ENCODE results near the gene EID2. TPM values are rescaled to one million over a fixed set of nuclear protein-coding genes. Genes with fewer than 3 reads are reported as not detected.
A peak's percentile ranks its signal among the peaks of the same experiment; 100 is the strongest.

EID2 gene
- total RNA-seq, 1 experiment from 2014 or later = 17.5 TPM

GRCh38 chr19:39582442-39582841 is 42.5 kb upstream of the EID2 start:
- no TSS peak for BruUV-seq (replicated peaks)
- intact Hi-C loops (cut with micrococcal nuclease; ENCODE audit: unreplicated experiment) = no loop called here
- no peak for TF ChIP-seq CTCF (IDR thresholded peaks at IDR 0.05; ENCODE audit: unreplicated experiment)
- no peak overlapping the region for H3K4me3 Mint-ChIP-seq (ENCODE audit: low read depth, unreplicated experiment)
- CTCF ChIA-PET = no interaction called here
- DNase-seq = no peak
- H3K36me3 Mint-ChIP-seq (ENCODE audit: insufficient read depth, unreplicated experiment) = no peaks in the 10 kb centered on the region
- peaks cover 6% of the 10 kb centered on the region for H3K9me3 Mint-ChIP-seq (ENCODE audit: low read depth, unreplicated experiment)
- no peak overlapping the region for H3K27ac Mint-ChIP-seq (ENCODE audit: unreplicated experiment)
- peaks cover 4% of the 10 kb centered on the region for H3K27me3 Mint-ChIP-seq (ENCODE audit: unreplicated experiment)
- H3K4me1 Mint-ChIP-seq (ENCODE audit: low read depth, unreplicated experiment) = peaks cover 4% of the 10 kb centered on the region

GRCh38 chr19:39568604-39569003 is 28.6 kb upstream of the EID2 start:
- no TSS peak for BruUV-seq (replicated peaks)
- Mint-ChIP-seq H3K4me1 (ENCODE audit: low read depth, unreplicated experiment) (peaks cover 11% of the 10 kb centered on the region), H3K27ac (ENCODE audit: unreplicated experiment) (peak overlapping the region; percentile 66), H3K9me3 (ENCODE audit: low read depth, unreplicated experiment) (peaks cover 5% of the 10 kb centered on the region), H3K27me3 (ENCODE audit: unreplicated experiment) (peaks cover 36% of the 10 kb centered on the region), H3K36me3 (ENCODE audit: insufficient read depth, unreplicated experiment) (no peaks in the 10 kb centered on the region), H3K4me3 (ENCODE audit: low read depth, unreplicated experiment) (no peak overlapping the region)
- TF ChIP-seq CTCF (IDR thresholded peaks at IDR 0.05; ENCODE audit: unreplicated experiment) = no peak
- DNase-seq = peak; percentile 25
- intact Hi-C loops (cut with micrococcal nuclease; ENCODE audit: unreplicated experiment) = no loop called here
- CTCF ChIA-PET = no interaction called here

GRCh38 chr19:39566064-39566463 is 26.1 kb upstream of the EID2 start:
- Mint-ChIP-seq H3K27me3 (ENCODE audit: unreplicated experiment) (peaks cover 12% of the 10 kb centered on the region), H3K36me3 (ENCODE audit: insufficient read depth, unreplicated experiment) (no peaks in the 10 kb centered on the region), H3K4me3 (ENCODE audit: low read depth, unreplicated experiment) (no peak overlapping the region), H3K9me3 (ENCODE audit: low read depth, unreplicated experiment) (no peaks in the 10 kb centered on the region), H3K4me1 (ENCODE audit: low read depth, unreplicated experiment) (peaks cover 11% of the 10 kb centered on the region), H3K27ac (ENCODE audit: unreplicated experiment) (no peak overlapping the region)
- no peak for DNase-seq
- CTCF ChIA-PET = no interaction called here
- no peak for TF ChIP-seq CTCF (IDR thresholded peaks at IDR 0.05; ENCODE audit: unreplicated experiment)
- intact Hi-C loops (cut with micrococcal nuclease; ENCODE audit: unreplicated experiment) = no loop called here
- BruUV-seq (replicated peaks) = no TSS peak

- DNase-seq = peak; percentile 47
- intact Hi-C loops (cut with micrococcal nuclease; ENCODE audit: unreplicated experiment) = no loop called here
- peaks cover 9% of the 10 kb centered on the region for H3K4me1 Mint-ChIP-seq (ENCODE audit: low read depth, unreplicated experiment)
Measured at GRCh38 chr19:39563408-39563807, 23.4 kb upstream of the EID2 start.

More at GRCh38 chr19:39563408-39563807, 23.4 kb upstream of the EID2 start:
- CTCF ChIA-PET = no interaction called here
- Mint-ChIP-seq H3K27ac (ENCODE audit: unreplicated experiment) (no peak overlapping the region), H3K9me3 (ENCODE audit: low read depth, unreplicated experiment) (no peaks in the 10 kb centered on the region), H3K36me3 (ENCODE audit: insufficient read depth, unreplicated experiment) (no peaks in the 10 kb centered on the region), H3K27me3 (ENCODE audit: unreplicated experiment) (no peaks in the 10 kb centered on the region), H3K4me3 (ENCODE audit: low read depth, unreplicated experiment) (no peak overlapping the region)
- TF ChIP-seq CTCF (IDR thresholded peaks at IDR 0.05; ENCODE audit: unreplicated experiment) = no peak
- BruUV-seq (replicated peaks) = no TSS peak
